HT-29 (cell line): Measurements from ENCODE around the gene XRN2. TPM values are rescaled to one million over a fixed set of nuclear protein-coding genes. Genes with fewer than 3 reads are reported as not detected.

Experiments used
- DNase-seq: peaks from one replicate; pipeline ENCODE4 v3.0.0-alpha.2; 2015; ENCODE audit warnings: low spot score
- total RNA-seq: library from RNA; depleted of rRNA; stranded (reverse); fragments of >200 nt; shearing (Covaris generic); gene quantifications from 2 replicates; pipeline ENCODE4 v1.2.3, GENCODE V29; 2014

XRN2 gene
- total RNA-seq, 1 experiment from 2014 or later, result 42.3 TPM

DNA sequence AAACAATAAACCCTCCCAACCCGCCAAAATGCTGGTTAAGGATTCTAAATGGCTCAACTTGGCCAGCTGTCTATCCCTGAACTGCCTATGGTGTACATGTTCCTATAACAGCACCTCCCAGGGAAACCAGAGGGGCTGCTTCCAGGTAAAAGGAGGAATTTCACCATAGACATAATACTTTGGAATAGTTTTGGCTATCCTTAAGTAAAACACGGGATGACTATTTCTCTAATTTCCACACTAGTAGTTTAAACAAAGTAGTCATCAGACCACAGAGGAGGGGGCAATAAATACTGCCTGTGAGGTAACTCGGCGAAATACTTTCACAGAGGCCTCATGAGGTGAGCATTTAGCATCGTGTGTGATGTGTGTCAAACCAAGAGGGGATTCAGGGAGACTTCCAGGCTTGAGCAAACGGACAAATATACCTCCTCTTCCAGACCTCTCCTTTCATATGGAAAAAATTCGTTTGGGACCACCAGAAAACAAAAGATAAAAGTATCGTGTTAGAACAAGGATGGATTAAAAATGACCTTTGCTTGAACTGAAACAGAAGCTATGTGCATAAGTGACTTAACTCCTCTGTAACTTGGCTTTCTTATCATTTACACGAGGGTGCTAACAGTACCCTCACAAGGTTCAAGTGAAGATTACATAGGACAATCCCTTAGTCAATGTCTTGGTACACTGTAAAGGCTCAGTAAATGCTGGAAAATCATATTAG is 1.0 kb upstream of the XRN2 start:
- DNase-seq, result no peak

DNA sequence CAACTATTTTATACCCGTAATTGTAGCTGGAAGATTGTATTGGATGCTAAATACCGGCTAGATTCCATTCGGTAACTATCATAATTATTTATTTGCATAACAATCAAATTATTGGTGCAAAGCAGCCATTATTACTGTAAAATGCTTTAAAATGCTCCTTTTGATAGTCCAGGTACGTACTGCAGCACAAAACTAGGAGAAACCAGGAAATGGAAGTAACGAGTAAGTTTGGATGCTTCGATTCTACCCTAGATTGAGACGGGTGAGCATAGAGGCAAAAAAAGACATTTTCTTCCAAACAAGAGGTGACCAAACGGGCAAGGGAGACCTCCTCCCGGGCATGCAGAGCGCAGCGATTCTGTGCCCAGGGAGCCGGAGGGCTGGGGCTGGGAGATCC is 469 bp upstream of the XRN2 start:
- no peak for DNase-seq

DNA sequence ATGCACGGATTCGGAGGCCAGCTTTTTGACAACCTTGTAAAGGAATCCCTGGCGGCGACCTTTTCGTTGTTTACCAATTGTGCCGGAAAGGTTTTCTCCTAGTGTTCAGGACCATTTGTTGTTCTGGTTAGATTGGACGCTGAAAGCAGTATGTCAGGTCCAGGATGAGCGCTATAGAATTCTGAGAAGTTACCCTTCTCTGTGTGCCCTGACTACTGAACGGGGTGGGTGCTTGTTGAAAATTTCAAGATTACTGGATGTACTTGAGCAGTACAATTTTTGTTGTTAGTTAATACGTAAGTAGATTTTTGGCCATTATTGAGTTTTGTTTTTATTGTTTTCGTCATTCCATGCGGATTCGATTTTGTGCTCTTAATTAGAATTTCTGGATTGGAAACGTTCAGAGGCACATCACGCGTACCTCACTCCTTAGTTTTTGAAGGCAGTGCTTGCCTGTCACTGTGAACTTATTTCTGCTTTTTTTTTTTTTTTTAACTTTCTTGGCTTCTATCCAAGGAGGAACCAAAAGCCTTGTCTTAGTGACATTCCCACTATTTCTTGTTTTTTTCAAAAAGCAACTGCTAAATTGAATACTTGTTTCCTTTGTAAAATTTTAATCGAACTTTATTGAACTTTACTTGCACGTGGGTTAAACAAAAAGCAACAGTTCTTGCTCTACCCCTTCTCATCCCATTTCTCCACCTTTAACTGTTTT is 898 bp downstream of the XRN2 start:
- DNase-seq, result no peak

- DNase-seq, result no peak
Measured at GRCh38 chr20:21308340-21308739, 5.2 kb downstream of the XRN2 start.

- no peak for DNase-seq
Measured at GRCh38 chr20:21309678-21310467, 6.7 kb downstream of the XRN2 start.

DNA sequence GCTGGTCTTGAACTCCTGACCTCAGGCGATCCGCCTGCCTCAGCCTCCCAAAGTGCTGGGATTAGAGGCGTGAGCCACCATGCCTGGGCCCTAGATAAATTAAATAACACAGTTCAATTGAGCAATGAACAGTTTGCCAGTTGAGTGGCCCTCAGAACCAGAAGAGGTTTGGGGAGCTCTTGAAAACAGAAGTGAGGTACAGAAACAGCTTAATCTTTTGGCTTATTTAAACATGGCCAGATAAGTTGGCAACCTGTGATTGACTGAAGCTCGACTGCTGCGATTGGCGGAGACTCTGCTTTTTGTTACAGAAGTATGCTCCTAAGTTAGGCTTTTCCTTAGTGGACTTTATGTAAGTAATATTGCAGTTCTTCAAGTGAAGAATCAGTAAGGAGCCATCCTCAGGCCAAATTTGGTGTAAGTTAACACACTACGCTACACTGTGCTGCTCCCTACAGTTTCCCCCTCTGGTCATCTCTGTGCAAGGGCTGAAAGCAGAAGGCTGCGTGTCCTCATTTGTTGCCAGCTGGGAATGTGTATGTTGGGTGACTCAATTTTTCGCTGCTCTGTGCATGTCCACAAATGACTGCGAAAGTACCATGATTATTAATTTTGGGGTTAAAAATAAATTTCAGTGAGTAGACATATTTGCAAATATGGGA is 9.8 kb downstream of the XRN2 start:
- DNase-seq, result no peak

GRCh38 chr20:21315138-21315537 is 12.0 kb downstream of the XRN2 start:
- DNase-seq, result no peak

GRCh38 chr20:21322083-21322710 is 19.1 kb downstream of the XRN2 start:
- DNase-seq, result no peak

- DNase-seq, result no peak
Measured at GRCh38 chr20:21322921-21323331, 19.8 kb downstream of the XRN2 start.

GRCh38 chr20:21323640-21324039 is 20.5 kb downstream of the XRN2 start:
- no peak for DNase-seq

- no peak for DNase-seq
Measured at GRCh38 chr20:21324126-21324525, 21.0 kb downstream of the XRN2 start.

DNA sequence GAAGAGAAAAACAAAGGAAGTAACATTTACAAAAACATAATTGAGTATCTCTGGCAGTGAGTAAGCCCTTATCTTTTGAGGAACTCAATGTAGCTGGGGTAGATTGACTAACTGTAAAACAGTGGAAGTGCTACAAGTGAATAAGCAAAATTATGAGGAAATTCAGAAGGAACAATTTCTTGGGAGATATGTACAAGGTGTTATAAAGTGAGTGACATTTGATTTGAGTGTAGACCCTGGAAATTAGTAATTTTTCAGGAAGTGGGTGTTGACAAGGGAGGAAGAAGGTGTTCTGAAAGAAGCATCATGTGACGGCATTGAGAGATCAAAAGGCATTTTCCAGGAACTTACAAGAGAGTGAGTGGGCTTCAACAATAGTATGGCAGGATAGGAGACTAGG is 22.2 kb downstream of the XRN2 start:
- DNase-seq, result no peak

- DNase-seq, result no peak
Measured at GRCh38 chr20:21326700-21327099, 23.6 kb downstream of the XRN2 start.

DNA sequence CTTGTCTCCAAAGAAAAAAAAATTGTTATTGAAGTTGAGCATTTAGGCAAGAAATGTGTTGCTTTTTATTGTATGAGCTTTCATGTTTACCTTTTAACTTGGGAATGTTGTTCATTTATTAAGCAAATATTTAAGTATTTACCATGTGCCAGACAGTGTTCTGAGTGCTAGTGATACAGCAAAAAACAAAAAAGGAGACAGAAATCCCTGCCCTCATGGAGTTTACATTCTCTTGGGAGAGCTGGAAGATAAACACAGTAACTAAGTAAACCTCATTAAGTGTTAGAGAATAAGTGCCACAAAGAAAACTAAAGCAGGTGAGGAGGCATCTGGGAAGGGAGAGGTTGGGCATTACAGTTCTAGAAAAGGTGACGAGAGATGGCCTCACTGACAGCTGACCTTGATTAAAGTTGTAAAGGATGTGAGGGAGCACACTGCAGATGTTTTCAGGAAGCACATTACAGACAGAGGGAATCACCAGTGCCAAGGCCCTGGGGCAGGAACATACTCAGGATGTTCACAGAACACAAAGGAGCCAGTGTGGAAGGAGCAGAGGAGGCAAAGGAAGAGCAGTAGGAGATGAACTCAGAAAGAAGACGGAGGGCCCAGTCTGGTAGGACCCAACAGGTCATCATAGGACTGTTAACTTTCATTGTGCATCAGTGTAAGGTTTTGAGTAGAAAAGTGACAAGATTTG is 33.5 kb downstream of the XRN2 start:
- no peak for DNase-seq

GRCh38 chr20:21338291-21338690 is 35.2 kb downstream of the XRN2 start:
- DNase-seq, result no peak

- no peak for DNase-seq
Measured at GRCh38 chr20:21339499-21339898, 36.4 kb downstream of the XRN2 start.

- no peak for DNase-seq
Measured at GRCh38 chr20:21340991-21341697, 38.0 kb downstream of the XRN2 start.

GRCh38 chr20:21342656-21343345 is 39.7 kb downstream of the XRN2 start:
- no peak for DNase-seq

DNA sequence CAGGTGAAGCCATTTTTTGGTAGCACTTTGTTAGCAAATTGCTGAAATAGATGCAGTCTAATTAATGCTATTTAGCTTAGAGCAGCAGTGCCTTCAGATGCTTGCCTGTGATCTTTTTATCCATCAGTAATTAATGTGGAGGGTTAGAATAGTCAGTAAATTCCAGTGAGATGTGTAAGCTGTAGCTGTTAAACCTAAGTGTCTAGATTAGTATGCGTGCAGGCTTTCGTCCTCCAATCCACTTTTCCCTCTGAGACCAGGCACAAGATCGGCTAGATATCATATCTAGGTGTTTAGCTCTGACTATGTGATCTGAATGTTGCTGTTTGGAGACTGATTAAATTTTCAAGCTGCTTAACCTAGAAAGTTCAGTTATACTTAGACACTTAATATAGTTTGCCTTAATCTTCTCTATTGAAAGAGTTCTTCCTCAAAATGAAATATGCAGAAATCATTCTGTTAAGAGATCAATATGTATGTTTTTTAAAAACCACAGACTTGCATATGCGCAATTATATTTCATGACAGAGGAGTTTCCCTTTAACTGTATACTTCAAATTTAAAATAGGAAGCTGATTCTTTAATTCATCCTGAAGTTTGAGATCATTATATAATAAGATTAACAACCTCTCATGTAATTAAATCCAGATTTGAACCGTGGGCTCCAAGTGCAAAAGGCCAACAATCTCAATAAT is 41.2 kb downstream of the XRN2 start:
- no peak for DNase-seq
